Endothelial cell (in vitro differentiated cells): Measurements from ENCODE around the gene PLD1. TPM values are rescaled to one million over a fixed set of nuclear protein-coding genes. Genes with fewer than 3 reads are reported as not detected.

Experiments used
- DNase-seq: peaks from one replicate; pipeline ENCODE4 v3.0.0; 2021; ENCODE audit warnings: low spot score
- H3K27ac Mint-ChIP-seq: one replicate; pipeline ENCODE4 v1.8.0; 2021; ENCODE audit warnings: mixed read lengths, inconsistent platforms; ENCODE audit not compliant: unreplicated experiment
- H3K27me3 Mint-ChIP-seq: one replicate; pipeline ENCODE4 v1.8.0; 2021; ENCODE audit warnings: mild to moderate bottlenecking, moderate library complexity, mixed read lengths, inconsistent platforms; ENCODE audit not compliant: unreplicated experiment
- H3K36me3 Mint-ChIP-seq: one replicate; pipeline ENCODE4 v1.8.0; 2021; ENCODE audit warnings: mild to moderate bottlenecking, low read depth, mixed read lengths, inconsistent platforms; ENCODE audit not compliant: unreplicated experiment
- H3K4me1 Mint-ChIP-seq: one replicate; pipeline ENCODE4 v1.8.0; 2021; ENCODE audit warnings: mild to moderate bottlenecking, mixed read lengths, inconsistent platforms; ENCODE audit not compliant: unreplicated experiment
- H3K4me3 Mint-ChIP-seq: one replicate; pipeline ENCODE4 v1.8.0; 2021; ENCODE audit warnings: mild to moderate bottlenecking, mixed read lengths, inconsistent platforms; ENCODE audit not compliant: unreplicated experiment
- H3K9me3 Mint-ChIP-seq: one replicate; pipeline ENCODE4 v1.8.0; 2021; ENCODE audit warnings: mixed read lengths, inconsistent platforms; ENCODE audit not compliant: unreplicated experiment
- CTCF ChIP-seq: fragments of 200-600 bp; sonication (generic); IDR thresholded peaks from one replicate; pipeline ENCODE4 v1.5.0; 2021; ENCODE audit warnings: antibody characterized with exemption; ENCODE audit not compliant: unreplicated experiment
- total RNA-seq: library from RNA; stranded (reverse); fragmentation: NEBNext Ultra II Directional; extraction: Animal tissue kit (Norgen Biotek cat#: 25700); gene quantifications from one replicate; pipeline ENCODE4 v1.2.1, GENCODE V29; 2021; ENCODE audit not compliant: unreplicated experiment

PLD1 gene
- total RNA-seq, 1 donor from 2014 or later = 61.5 TPM

GRCh38 chr3:171786997-171787396, 23.3 kb downstream of the PLD1 start:
- peak overlapping the region; percentile 0 for H3K4me3 Mint-ChIP-seq

GRCh38 chr3:171784937-171785336, 25.3 kb downstream of the PLD1 start:
- peaks cover 14% of the 10 kb centered on the region for H3K36me3 Mint-ChIP-seq
- DNase-seq = no peak
- peaks cover 2% of the 10 kb centered on the region for H3K27me3 Mint-ChIP-seq
- no peak for TF ChIP-seq CTCF
- H3K27ac Mint-ChIP-seq = no peak overlapping the region
- H3K9me3 Mint-ChIP-seq = no peaks in the 10 kb centered on the region
- no peak overlapping the region for H3K4me3 Mint-ChIP-seq
- peaks cover 40% of the 10 kb centered on the region for H3K4me1 Mint-ChIP-seq

More at GRCh38 chr3:171786997-171787396, 23.3 kb downstream of the PLD1 start:
- no peak for TF ChIP-seq CTCF
- H3K4me1 Mint-ChIP-seq = peaks cover 54% of the 10 kb centered on the region
- H3K27me3 Mint-ChIP-seq = peaks cover 2% of the 10 kb centered on the region
- no peak for DNase-seq
- H3K9me3 Mint-ChIP-seq = no peaks in the 10 kb centered on the region
- peaks cover 14% of the 10 kb centered on the region for H3K36me3 Mint-ChIP-seq
- H3K27ac Mint-ChIP-seq = no peak overlapping the region

- H3K36me3 Mint-ChIP-seq = peaks cover 14% of the 10 kb centered on the region
- peaks cover 37% of the 10 kb centered on the region for H3K4me1 Mint-ChIP-seq
- no peak for TF ChIP-seq CTCF
- H3K9me3 Mint-ChIP-seq = no peaks in the 10 kb centered on the region
- peak overlapping the region; percentile 26 for H3K4me3 Mint-ChIP-seq
- no peak for DNase-seq
- H3K27me3 Mint-ChIP-seq = peaks cover 2% of the 10 kb centered on the region
- peak overlapping the region; percentile 68 for H3K27ac Mint-ChIP-seq
Measured at GRCh38 chr3:171784387-171784786, 25.9 kb downstream of the PLD1 start.

- peaks cover 34% of the 10 kb centered on the region for H3K4me1 Mint-ChIP-seq
Measured at GRCh38 chr3:171783626-171784025, 26.7 kb downstream of the PLD1 start.

GRCh38 chr3:171783086-171783485, 27.2 kb downstream of the PLD1 start:
- no peaks in the 10 kb centered on the region for H3K9me3 Mint-ChIP-seq
- no peaks in the 10 kb centered on the region for H3K27me3 Mint-ChIP-seq
- TF ChIP-seq CTCF = no peak
- DNase-seq = no peak
- peaks cover 37% of the 10 kb centered on the region for H3K4me1 Mint-ChIP-seq
- no peak overlapping the region for H3K4me3 Mint-ChIP-seq
- peaks cover 10% of the 10 kb centered on the region for H3K36me3 Mint-ChIP-seq
- no peak overlapping the region for H3K27ac Mint-ChIP-seq

More at GRCh38 chr3:171783626-171784025, 26.7 kb downstream of the PLD1 start:
- H3K4me3 Mint-ChIP-seq = no peak overlapping the region
- H3K27me3 Mint-ChIP-seq = no peaks in the 10 kb centered on the region
- H3K9me3 Mint-ChIP-seq = no peaks in the 10 kb centered on the region
- no peak for TF ChIP-seq CTCF
- no peak overlapping the region for H3K27ac Mint-ChIP-seq
- DNase-seq = no peak
- peaks cover 10% of the 10 kb centered on the region for H3K36me3 Mint-ChIP-seq
